CD8-positive, alpha-beta memory T cell (primary cell): ENCODE results near the gene ATAD5. TPM values are rescaled to one million over a fixed set of nuclear protein-coding genes. Genes with fewer than 3 reads are reported as not detected.
A peak's percentile ranks its signal among the peaks of the same experiment; 100 is the strongest.

Experiments used
- CTCF ChIA-PET: fragments of 350-600 bp; sonication (Branson Sonifier 250); formaldehyde crosslinking; loops from one replicate; lab custom pipeline; 2021; ENCODE audit warnings: antibody characterized with exemption; lab: Charles Lee
- POLR2A ChIA-PET: fragments of 350-600 bp; sonication (Branson Sonifier 250); formaldehyde crosslinking; loops from one replicate; lab custom pipeline; 2021; ENCODE audit warnings: antibody characterized with exemption; lab: Charles Lee
- DNase-seq, 5 donors: peaks; one replicate each; pipeline versions ENCODE4 v3.0.0 to v3.0.0-alpha.2; 2020 to 2022; ENCODE audit warnings: mixed read lengths in 1 of 5
- H3K27ac ChIP-seq: one replicate; pipeline ENCODE4 v1.7.0; 2013; ENCODE audit warnings: low read depth, mild to moderate bottlenecking, low read length, moderate library complexity
- H3K27me3 ChIP-seq: 2 replicates; pipeline ENCODE4 v1.7.0; 2013; ENCODE audit warnings: low read length, mild to moderate bottlenecking; ENCODE audit not compliant: insufficient read depth, poor library complexity, severe bottlenecking
- H3K36me3 ChIP-seq: 2 replicates; pipeline ENCODE4 v1.7.0; 2013; ENCODE audit warnings: mild to moderate bottlenecking, low read length, moderate library complexity; ENCODE audit not compliant: insufficient read depth
- H3K4me1 ChIP-seq: 2 replicates; pipeline ENCODE4 v1.7.0; 2013; ENCODE audit warnings: mild to moderate bottlenecking, low read length, moderate library complexity; ENCODE audit not compliant: insufficient read depth
- H3K4me3 ChIP-seq: 2 replicates; pipeline ENCODE4 v1.7.0; 2013; ENCODE audit warnings: mild to moderate bottlenecking, low read length
- H3K9me3 ChIP-seq: 2 replicates; pipeline ENCODE4 v1.7.0; 2013; ENCODE audit warnings: mild to moderate bottlenecking, low read length
- H3K27ac Mint-ChIP-seq, 8 donors: one replicate each; pipeline ENCODE4 v1.8.0; 2020 to 2021; ENCODE audit warnings: mixed read lengths in 8 of 8, mild to moderate bottlenecking in 6 of 8, inconsistent platforms in 3 of 8, moderate library complexity in 3 of 8
- H3K27me3 Mint-ChIP-seq, 2 donors: one replicate each; pipeline ENCODE4 v1.8.0; 2020 to 2021; ENCODE audit warnings: mixed read lengths in 2 of 2, mild to moderate bottlenecking in 1 of 2, moderate library complexity in 1 of 2
- H3K36me3 Mint-ChIP-seq, 3 donors: one replicate each; pipeline ENCODE4 v1.8.0; 2020 to 2021; ENCODE audit warnings: mixed read lengths in 3 of 3, inconsistent platforms in 1 of 3, mild to moderate bottlenecking in 1 of 3
- H3K4me1 Mint-ChIP-seq, 3 donors: one replicate each; pipeline ENCODE4 v1.8.0; 2020 to 2021; ENCODE audit warnings: mixed read lengths in 3 of 3, inconsistent platforms in 1 of 3, mild to moderate bottlenecking in 1 of 3
- H3K4me3 Mint-ChIP-seq, 7 donors: one replicate each; pipeline ENCODE4 v1.8.0; 2020 to 2021; ENCODE audit warnings: mixed read lengths in 7 of 7, mild to moderate bottlenecking in 6 of 7, moderate library complexity in 4 of 7, inconsistent platforms in 2 of 7
- H3K9me3 Mint-ChIP-seq, 5 donors: one replicate each; pipeline ENCODE4 v1.8.0; 2020 to 2022; ENCODE audit warnings: mixed read lengths in 5 of 5, mild to moderate bottlenecking in 3 of 5, moderate library complexity in 2 of 5, inconsistent platforms in 1 of 5
- polyA plus RNA-seq: library from polyadenylated mRNA; unstranded; fragments of 300-500 nt; fragmentation: Illumina TruSeq; gene quantifications from one replicate; pipeline ENCODE4 v1.2.3, GENCODE V29; 2021
- total RNA-seq, 2 experiments: library from RNA; stranded (reverse); gene quantifications; one replicate each; pipeline ENCODE4 v1.2.3, GENCODE V29; 2021

Gene ATAD5
- total and polyA plus RNA-seq, 3 experiments from 2014 or later = 2.3 to 27.8 (median 25.5) TPM

- H3K27ac Mint-ChIP-seq = peak overlapping the region in 5 of 8 donors; percentile 9 to 70 (median 49)
- H3K4me3 Mint-ChIP-seq = no peak overlapping the region
- ChIA-PET CTCF (no interaction called here), POLR2A (interaction anchor here (1.9 kb wide), 1 partner anchor 23 kb away, joined by 6 read pairs; no protein-coding TSS in a partner anchor)
- no peaks in the 10 kb centered on the region for H3K9me3 ChIP-seq
- no peak overlapping the region for H3K4me3 ChIP-seq
- no peak overlapping the region for H3K27ac ChIP-seq
- H3K27me3 ChIP-seq = no peaks in the 10 kb centered on the region
- H3K4me1 ChIP-seq = no peaks in the 10 kb centered on the region
- H3K27me3 Mint-ChIP-seq = no peaks in the 10 kb centered on the region
- no peaks in the 10 kb centered on the region for H3K9me3 Mint-ChIP-seq
- peaks cover 10 to 75% (median 20%) of the 10 kb centered on the region in 3 donors for H3K36me3 Mint-ChIP-seq
- no peak for DNase-seq
- peaks cover 3 to 18% (median 10%) of the 10 kb centered on the region in 3 donors for H3K4me1 Mint-ChIP-seq
- peaks cover 59% of the 10 kb centered on the region for H3K36me3 ChIP-seq
Observed at GRCh38 chr17:30796016-30796415, 35.8 kb upstream of the ATAD5 start.

DNA sequence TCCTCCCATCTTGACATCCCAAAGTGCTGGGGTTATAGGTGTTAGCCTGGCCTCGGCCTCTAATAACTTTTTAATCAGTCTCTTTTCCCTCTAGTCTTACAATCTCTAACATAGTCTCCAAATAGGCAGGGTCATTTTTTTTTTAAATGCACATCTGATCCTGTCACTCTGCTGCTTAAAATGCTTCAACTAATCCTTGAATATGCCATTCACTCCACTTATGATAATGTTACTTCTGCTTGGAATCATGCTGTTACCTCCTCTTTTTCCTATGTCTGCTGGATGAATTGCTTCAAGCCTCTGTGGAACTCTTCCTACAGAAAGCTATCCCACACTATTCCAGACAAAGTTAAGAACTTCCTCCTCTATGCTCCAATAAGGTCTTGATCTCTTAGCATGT is 30.1 kb upstream of the ATAD5 start:
- peaks cover 16 to 41% (median 19%) of the 10 kb centered on the region in 3 donors for H3K4me1 Mint-ChIP-seq
- Histone ChIP-seq H3K9me3 (no peaks in the 10 kb centered on the region), H3K27me3 (no peaks in the 10 kb centered on the region), H3K36me3 (peaks cover 50% of the 10 kb centered on the region), H3K27ac (no peak overlapping the region), H3K4me3 (no peak overlapping the region), H3K4me1 (peaks cover 8% of the 10 kb centered on the region)
- peak overlapping the region; percentile 3 to 86 (median 52) for H3K27ac Mint-ChIP-seq
- DNase-seq = no peak
- no peak overlapping the region for H3K4me3 Mint-ChIP-seq
- H3K36me3 Mint-ChIP-seq = peaks cover 12 to 65% (median 27%) of the 10 kb centered on the region in 3 donors
- no peaks in the 10 kb centered on the region for H3K27me3 Mint-ChIP-seq
- POLR2A ChIA-PET = no interaction called here
- H3K9me3 Mint-ChIP-seq = no peaks in the 10 kb centered on the region
- CTCF ChIA-PET = no interaction called here

DNA sequence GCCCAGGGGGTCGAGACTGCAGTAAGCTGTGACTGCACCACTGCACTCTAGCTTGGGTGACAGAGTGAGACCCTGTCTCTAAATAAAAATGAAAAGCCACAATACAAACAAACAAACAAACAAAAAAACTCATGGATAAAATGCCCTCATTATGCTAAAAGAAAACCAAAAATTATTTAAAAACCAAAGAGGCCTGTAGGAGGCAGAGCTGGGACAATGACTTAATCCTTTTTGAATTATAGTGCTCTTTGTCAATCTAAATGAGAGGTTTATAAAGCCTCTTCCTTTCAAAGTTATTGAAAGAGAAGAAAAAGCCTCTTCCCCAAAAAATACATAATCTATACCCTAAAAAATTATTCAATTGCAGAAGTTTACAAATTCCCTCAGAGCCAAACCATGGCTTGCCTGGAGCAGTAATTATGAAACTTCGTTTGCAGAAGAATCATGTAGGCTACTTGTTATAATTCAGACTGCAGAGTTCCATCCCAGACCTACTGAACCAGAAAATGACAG is 25.8 kb upstream of the ATAD5 start:
- H3K27ac ChIP-seq = no peak overlapping the region
- DNase-seq = peak in 1 of 5 donors; percentile 36
- ChIA-PET CTCF (interaction anchor here (1.1 to 4.0 kb wide), 3 partner anchors 20 to 39 kb away, joined by 3 to 58 read pairs (median 4); partner anchors contain the start of gene CRLF3), POLR2A (interaction anchor here (1.3 kb wide), 1 partner anchor 19 kb away, joined by 8 read pairs; the partner anchor contains the start of gene CRLF3)
- H3K36me3 Mint-ChIP-seq = peaks cover 7 to 49% (median 19%) of the 10 kb centered on the region in 3 donors
- no peaks in the 10 kb centered on the region for H3K27me3 Mint-ChIP-seq
- no peak overlapping the region for H3K4me3 ChIP-seq
- peaks cover 43% of the 10 kb centered on the region for H3K4me1 ChIP-seq
- no peaks in the 10 kb centered on the region for H3K9me3 Mint-ChIP-seq
- peak overlapping the region in 4 of 7 donors; percentile 1 to 50 (median 30) for H3K4me3 Mint-ChIP-seq
- H3K27me3 ChIP-seq = no peaks in the 10 kb centered on the region
- peak overlapping the region; percentile 38 to 96 (median 77) for H3K27ac Mint-ChIP-seq
- no peaks in the 10 kb centered on the region for H3K9me3 ChIP-seq
- H3K4me1 Mint-ChIP-seq = peaks cover 46 to 66% (median 59%) of the 10 kb centered on the region in 3 donors
- peaks cover 28% of the 10 kb centered on the region for H3K36me3 ChIP-seq

- Mint-ChIP-seq H3K27ac (peak overlapping the region; percentile 43 to 96 (median 79)), H3K27me3 (no peaks in the 10 kb centered on the region), H3K4me3 (peak overlapping the region; percentile 32 to 91 (median 68)), H3K36me3 (peaks cover 7 to 35% (median 12%) of the 10 kb centered on the region in 3 donors), H3K9me3 (no peaks in the 10 kb centered on the region), H3K4me1 (peaks cover 57 to 72% (median 69%) of the 10 kb centered on the region in 3 donors)
- H3K27ac ChIP-seq = no peak overlapping the region
- no peak overlapping the region for H3K4me3 ChIP-seq
- H3K4me1 ChIP-seq = peaks cover 56% of the 10 kb centered on the region
- ChIA-PET CTCF (interaction anchor here (3.0 to 7.7 kb wide), 2 partner anchors 12 to 16 kb away, joined by 18 to 90 read pairs; partner anchors contain the start of gene CRLF3), POLR2A (no interaction called here)
- H3K9me3 ChIP-seq = no peaks in the 10 kb centered on the region
- no peak for DNase-seq
- H3K27me3 ChIP-seq = no peaks in the 10 kb centered on the region
- H3K36me3 ChIP-seq = peaks cover 10% of the 10 kb centered on the region
Observed at GRCh38 chr17:30807896-30808295, 23.9 kb upstream of the ATAD5 start.

DNA sequence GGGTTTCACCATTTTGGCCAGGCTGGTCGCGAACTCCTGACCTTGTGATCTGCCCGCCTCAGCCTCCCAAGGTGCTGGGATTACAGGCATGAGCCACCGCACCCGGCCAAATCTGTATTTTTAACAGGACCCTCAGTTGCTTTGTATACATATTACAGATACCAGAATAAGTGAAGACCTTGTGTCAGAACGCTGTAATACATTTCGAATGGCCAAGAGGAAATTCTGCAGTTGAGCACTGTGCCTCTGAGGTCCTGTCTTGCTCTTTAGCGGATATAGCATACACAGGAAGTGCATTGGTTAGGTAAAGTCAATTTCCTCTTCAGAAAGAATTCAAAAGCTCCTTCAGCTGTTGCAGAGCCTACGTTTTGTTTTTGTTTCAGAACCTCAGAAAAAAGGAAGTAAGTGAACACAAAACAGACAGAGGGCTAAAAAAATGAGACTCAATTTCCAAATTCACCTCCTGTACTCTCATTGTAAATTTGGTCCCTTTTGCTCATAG is 22.9 kb upstream of the ATAD5 start:
- Histone ChIP-seq H3K27me3 (no peaks in the 10 kb centered on the region), H3K4me3 (peak overlapping the region; percentile 57), H3K36me3 (peaks cover 1% of the 10 kb centered on the region), H3K4me1 (peaks cover 66% of the 10 kb centered on the region), H3K27ac (peak overlapping the region; percentile 21), H3K9me3 (no peaks in the 10 kb centered on the region)
- H3K4me1 Mint-ChIP-seq = peaks cover 63 to 78% (median 77%) of the 10 kb centered on the region in 3 donors
- H3K9me3 Mint-ChIP-seq = no peaks in the 10 kb centered on the region
- peak overlapping the region; percentile 77 to 91 (median 86) for H3K4me3 Mint-ChIP-seq
- H3K27me3 Mint-ChIP-seq = no peaks in the 10 kb centered on the region
- peak overlapping the region; percentile 89 to 97 (median 94) for H3K27ac Mint-ChIP-seq
- peaks cover 0 to 29% (median 10%) of the 10 kb centered on the region in 3 donors for H3K36me3 Mint-ChIP-seq
- peak in 3 of 5 donors; percentile 64 to 83 (median 71) for DNase-seq
- ChIA-PET CTCF (interaction anchor here (0.9 to 7.7 kb wide), 7 partner anchors 9 to 299 kb away, joined by 3 to 90 read pairs (median 5); partner anchors contain the start of gene CRLF3), POLR2A (interaction anchor here (0.6 to 3.1 kb wide), 5 partner anchors 10 to 22 kb away, joined by 3 to 51 read pairs (median 3); partner anchors contain the start of gene CRLF3)

GRCh38 chr17:30809867-30810266 is 21.9 kb upstream of the ATAD5 start:
- no peaks in the 10 kb centered on the region for H3K9me3 Mint-ChIP-seq
- H3K36me3 ChIP-seq = no peaks in the 10 kb centered on the region
- peaks cover 0 to 20% (median 3%) of the 10 kb centered on the region in 3 donors for H3K36me3 Mint-ChIP-seq
- H3K4me1 Mint-ChIP-seq = peaks cover 61 to 74% (median 70%) of the 10 kb centered on the region in 3 donors
- H3K9me3 ChIP-seq = no peaks in the 10 kb centered on the region
- peak overlapping the region; percentile 63 to 96 (median 94) for H3K27ac Mint-ChIP-seq
- no peak for DNase-seq
- POLR2A ChIA-PET = interaction anchor here (0.6 to 3.1 kb wide), 5 partner anchors 9 to 23 kb away, joined by 3 to 51 read pairs (median 4); partner anchors contain the start of gene CRLF3
- H3K27me3 ChIP-seq = no peaks in the 10 kb centered on the region
- peaks cover 67% of the 10 kb centered on the region for H3K4me1 ChIP-seq
- H3K27ac ChIP-seq = peak overlapping the region; percentile 21
- no peaks in the 10 kb centered on the region for H3K27me3 Mint-ChIP-seq
- peak overlapping the region; percentile 57 for H3K4me3 ChIP-seq
- H3K4me3 Mint-ChIP-seq = peak overlapping the region; percentile 64 to 87 (median 84)
- CTCF ChIA-PET = interaction anchor here (0.9 to 7.7 kb wide), 5 partner anchors 10 to 29 kb away, joined by 3 to 90 read pairs (median 5); partner anchors contain the start of gene CRLF3

DNA sequence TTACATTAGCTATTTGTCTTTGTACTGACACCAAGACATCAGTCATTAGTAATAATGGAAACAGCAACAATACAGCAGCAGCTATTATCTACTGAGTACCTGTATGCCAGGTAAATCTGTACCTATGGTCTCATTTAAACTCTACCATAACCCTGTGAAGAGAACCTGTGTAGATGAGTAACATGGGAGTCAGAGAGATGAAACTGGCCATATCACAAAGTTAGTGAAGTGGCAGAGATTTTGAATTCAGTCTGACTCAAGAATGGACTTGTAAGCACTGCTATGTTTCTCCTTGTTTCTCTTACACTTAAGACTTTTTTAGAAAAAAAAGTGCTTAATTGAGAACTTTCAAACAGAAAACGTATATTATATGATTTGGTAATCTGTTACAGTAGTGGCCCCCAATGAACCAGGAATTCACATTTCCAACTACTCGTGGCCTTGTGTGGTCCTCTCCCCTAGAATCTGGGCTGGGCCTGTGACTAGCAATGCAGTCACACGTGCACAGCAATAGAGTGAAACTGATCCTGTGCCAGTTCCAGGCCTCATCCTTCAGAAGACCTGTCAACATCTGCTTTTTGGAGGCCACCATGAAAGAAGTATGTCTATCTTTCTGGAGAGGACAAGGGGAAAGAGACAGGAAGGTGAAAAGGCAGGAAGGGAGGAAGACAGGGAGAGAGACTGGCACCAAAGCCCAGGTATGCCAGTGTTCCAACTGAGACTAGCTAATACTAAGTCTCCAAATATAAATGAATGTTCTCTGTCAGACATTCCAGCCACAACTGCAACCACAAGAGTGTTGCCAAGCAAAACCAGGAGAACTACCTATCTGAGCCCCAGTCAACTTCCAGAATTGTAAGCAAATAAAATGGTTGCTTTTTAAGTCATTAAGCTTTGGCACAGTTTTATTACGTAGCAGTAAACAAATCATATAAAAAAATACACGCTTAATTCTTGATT is 19.3 kb upstream of the ATAD5 start:
- no peak for DNase-seq
- H3K4me3 Mint-ChIP-seq = peak overlapping the region in 5 of 7 donors; percentile 24 to 62 (median 40)
- no peaks in the 10 kb centered on the region for H3K27me3 Mint-ChIP-seq
- H3K27me3 ChIP-seq = no peaks in the 10 kb centered on the region
- H3K36me3 Mint-ChIP-seq = peaks cover 0 to 24% (median 5%) of the 10 kb centered on the region in 3 donors
- H3K4me3 ChIP-seq = no peak overlapping the region
- peak overlapping the region; percentile 68 to 96 (median 86) for H3K27ac Mint-ChIP-seq
- POLR2A ChIA-PET = interaction anchor here (1.0 kb wide), 1 partner anchor 12 kb away, joined by 4 read pairs; the partner anchor contains the start of gene CRLF3
- CTCF ChIA-PET = interaction anchor here (1.3 to 7.7 kb wide), 2 partner anchors 12 to 19 kb away, joined by 3 to 90 read pairs; partner anchors contain the start of gene CRLF3
- peaks cover 71% of the 10 kb centered on the region for H3K4me1 ChIP-seq
- no peaks in the 10 kb centered on the region for H3K9me3 ChIP-seq
- no peak overlapping the region for H3K27ac ChIP-seq
- no peaks in the 10 kb centered on the region for H3K9me3 Mint-ChIP-seq
- H3K36me3 ChIP-seq = no peaks in the 10 kb centered on the region
- peaks cover 54 to 64% (median 59%) of the 10 kb centered on the region in 3 donors for H3K4me1 Mint-ChIP-seq
